ENCODE data around the gene ST6GAL2. TPM values are rescaled to one million over a fixed set of nuclear protein-coding genes. Genes with fewer than 3 reads are reported as not detected.

Gene ST6GAL2
- total RNA-seq, 6 donors from 2014 or later = under 0.01 to 2.9 (median 1.4) TPM

DNA sequence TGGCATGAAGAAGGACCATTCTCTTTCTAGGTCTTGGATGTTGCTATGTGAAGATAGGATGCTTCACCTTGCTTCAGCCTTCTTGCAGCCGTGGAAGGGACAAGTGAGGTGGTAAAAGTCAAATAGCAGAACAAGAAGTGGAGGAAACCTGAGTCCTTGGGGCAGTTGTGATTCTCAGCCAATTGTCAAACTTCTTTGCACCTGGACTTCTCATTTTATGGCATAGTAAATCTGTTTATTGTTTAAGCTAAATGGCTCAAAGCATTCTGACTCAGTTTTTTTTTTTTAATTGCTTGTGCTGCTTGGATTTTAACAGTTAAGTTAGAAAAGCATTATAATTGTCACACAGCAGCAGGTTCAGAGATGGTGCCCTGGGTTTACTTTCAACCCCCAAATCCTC, 33.0 kb upstream of the ST6GAL2 start:
- 45 to 83% methylated on average over 1 of the region's 1 CpG for WGBS, 2 donors
- H3K27me3 ChIP-seq = no peaks in the 10 kb centered on the region
- ATAC-seq (ENCODE audit: low FRiP score in 2 of 2) (no peak), DNase-seq (no peak)
- no peaks in the 10 kb centered on the region for H3K9me3 ChIP-seq
- H3K27ac ChIP-seq = no peak overlapping the region
- TF ChIP-seq POLR2A (IDR thresholded peaks at IDR 0.05) (no peak), POLR2AphosphoS5 (IDR thresholded peaks at IDR 0.05) (no peak), EP300 (IDR thresholded peaks at IDR 0.05) (no peak)
- TF ChIP-seq, protein P1, sequence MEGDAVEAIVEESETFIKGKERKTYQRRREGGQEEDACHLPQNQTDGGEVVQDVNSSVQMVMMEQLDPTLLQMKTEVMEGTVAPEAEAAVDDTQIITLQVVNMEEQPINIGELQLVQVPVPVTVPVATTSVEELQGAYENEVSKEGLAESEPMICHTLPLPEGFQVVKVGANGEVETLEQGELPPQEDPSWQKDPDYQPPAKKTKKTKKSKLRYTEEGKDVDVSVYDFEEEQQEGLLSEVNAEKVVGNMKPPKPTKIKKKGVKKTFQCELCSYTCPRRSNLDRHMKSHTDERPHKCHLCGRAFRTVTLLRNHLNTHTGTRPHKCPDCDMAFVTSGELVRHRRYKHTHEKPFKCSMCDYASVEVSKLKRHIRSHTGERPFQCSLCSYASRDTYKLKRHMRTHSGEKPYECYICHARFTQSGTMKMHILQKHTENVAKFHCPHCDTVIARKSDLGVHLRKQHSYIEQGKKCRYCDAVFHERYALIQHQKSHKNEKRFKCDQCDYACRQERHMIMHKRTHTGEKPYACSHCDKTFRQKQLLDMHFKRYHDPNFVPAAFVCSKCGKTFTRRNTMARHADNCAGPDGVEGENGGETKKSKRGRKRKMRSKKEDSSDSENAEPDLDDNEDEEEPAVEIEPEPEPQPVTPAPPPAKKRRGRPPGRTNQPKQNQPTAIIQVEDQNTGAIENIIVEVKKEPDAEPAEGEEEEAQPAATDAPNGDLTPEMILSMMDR (IDR thresholded peaks at IDR 0.05) = no peak
- H3K4me1 ChIP-seq = no peaks in the 10 kb centered on the region
- H3K36me3 ChIP-seq = no peaks in the 10 kb centered on the region
- H3K4me3 ChIP-seq = no peak overlapping the region

DNA sequence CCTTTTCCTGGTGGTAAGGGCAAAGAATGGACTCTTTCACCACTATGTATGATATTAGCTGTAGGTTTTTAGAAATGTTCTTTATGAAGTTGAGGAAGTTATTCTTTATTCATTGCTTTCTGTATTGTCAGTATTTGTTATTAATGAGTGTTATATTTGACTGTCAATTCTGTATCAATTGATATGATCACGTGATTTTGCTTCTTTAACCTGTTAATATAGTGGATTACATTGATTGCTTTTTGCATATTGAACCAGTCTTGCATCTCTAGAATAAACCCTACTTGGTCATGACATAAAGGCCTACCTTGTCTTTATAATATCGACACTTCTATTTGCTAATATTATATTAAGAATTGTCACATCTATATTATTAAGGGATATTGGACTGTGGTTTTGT, 18.3 kb upstream of the ST6GAL2 start:
- Histone ChIP-seq H3K36me3 (no peaks in the 10 kb centered on the region), H3K27ac (no peak overlapping the region), H3K4me1 (no peaks in the 10 kb centered on the region), H3K27me3 (no peaks in the 10 kb centered on the region), H3K4me3 (no peak overlapping the region), H3K9me3 (peaks cover 0 to 3% (median 0%) of the 10 kb centered on the region in 4 donors)
- DNase-seq (no peak), ATAC-seq (ENCODE audit: low FRiP score in 2 of 2) (no peak)
- 86 to 92% methylated on average over 2 of the region's 2 CpGs for WGBS, 2 donors
- TF ChIP-seq POLR2AphosphoS5 (IDR thresholded peaks at IDR 0.05) = no peak
- TF ChIP-seq EP300 (IDR thresholded peaks at IDR 0.05) = no peak
- TF ChIP-seq, protein P1 (IDR thresholded peaks at IDR 0.05) = no peak
- no peak for TF ChIP-seq POLR2A (IDR thresholded peaks at IDR 0.05)

DNA sequence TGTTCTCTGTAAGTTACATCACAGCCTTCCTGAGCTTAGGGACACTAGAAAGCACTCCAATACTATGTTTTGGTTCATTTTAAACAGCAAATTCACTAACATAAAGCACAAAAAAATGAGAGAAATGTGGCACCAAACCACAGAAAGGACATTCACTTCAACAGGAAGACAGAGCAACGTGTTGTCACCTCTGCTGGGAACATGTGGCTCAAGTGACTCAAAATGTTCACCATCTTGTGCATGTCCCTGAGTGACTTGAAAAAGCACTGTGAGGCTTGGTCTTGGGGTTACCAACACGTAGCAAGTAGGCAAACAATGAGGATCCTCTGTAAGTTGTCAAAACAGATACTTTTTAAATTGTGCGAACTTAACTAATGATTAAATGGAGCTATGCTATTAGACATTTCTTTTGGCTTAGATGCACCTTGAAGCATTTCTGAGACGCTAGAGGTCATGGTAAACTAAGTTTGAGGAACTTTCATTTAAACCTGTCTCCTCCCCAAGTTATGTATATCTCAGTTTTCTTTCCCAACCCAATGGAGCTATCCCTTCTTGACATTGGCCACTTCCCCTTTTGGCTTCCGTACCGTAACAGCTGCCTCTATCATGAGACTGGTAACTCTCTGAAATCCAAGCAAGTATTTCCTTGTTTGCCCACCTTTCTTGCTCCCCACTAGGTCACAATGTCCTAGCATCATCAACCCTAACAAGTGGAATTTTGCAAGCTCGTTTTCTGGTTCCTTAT, 14.0 kb upstream of the ST6GAL2 start:
- no peaks in the 10 kb centered on the region for H3K27me3 ChIP-seq
- no peaks in the 10 kb centered on the region for H3K36me3 ChIP-seq
- 64 to 77% methylated on average over 7 of the region's 7 CpGs for WGBS, 2 donors
- no peak overlapping the region for H3K27ac ChIP-seq
- TF ChIP-seq EP300 (IDR thresholded peaks at IDR 0.05) (no peak), POLR2AphosphoS5 (IDR thresholded peaks at IDR 0.05) (no peak), POLR2A (IDR thresholded peaks at IDR 0.05) (no peak)
- TF ChIP-seq, protein P1 (IDR thresholded peaks at IDR 0.05) = no peak
- H3K9me3 ChIP-seq = peaks cover 0 to 3% (median 0%) of the 10 kb centered on the region in 4 donors
- H3K4me1 ChIP-seq = no peaks in the 10 kb centered on the region
- no peak overlapping the region for H3K4me3 ChIP-seq
- DNase-seq (no peak), ATAC-seq (ENCODE audit: low FRiP score in 2 of 2) (no peak)

DNA sequence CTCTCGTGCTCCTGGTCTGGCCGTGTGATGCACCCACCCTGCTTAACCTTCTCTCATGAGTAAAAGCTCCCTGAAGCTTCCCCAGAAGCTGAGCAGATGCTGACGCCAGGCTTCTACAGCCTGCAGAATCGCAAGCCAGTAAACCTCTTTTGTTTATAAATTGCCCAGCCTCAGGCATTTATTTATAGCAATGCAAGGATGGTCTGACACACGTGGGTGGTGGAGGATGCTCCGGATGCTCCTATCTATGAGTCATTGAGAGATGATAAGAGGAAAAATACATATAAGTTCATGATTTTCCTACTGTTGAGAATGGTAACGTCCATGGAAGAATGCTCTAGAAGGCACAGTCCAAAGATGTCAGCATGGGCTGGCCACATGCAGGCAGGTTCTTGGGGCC, 8.6 kb upstream of the ST6GAL2 start:
- Histone ChIP-seq H3K9me3 (no peaks in the 10 kb centered on the region), H3K36me3 (no peaks in the 10 kb centered on the region), H3K4me3 (no peak overlapping the region), H3K27ac (no peak overlapping the region), H3K4me1 (no peaks in the 10 kb centered on the region), H3K27me3 (no peaks in the 10 kb centered on the region)
- TF ChIP-seq POLR2AphosphoS5 (IDR thresholded peaks at IDR 0.05) (no peak), EP300 (IDR thresholded peaks at IDR 0.05) (no peak)
- WGBS, 2 donors = 89 to 94% methylated on average over 7 of the region's 7 CpGs
- DNase-seq (no peak), ATAC-seq (ENCODE audit: low FRiP score in 2 of 2) (no peak)

DNA sequence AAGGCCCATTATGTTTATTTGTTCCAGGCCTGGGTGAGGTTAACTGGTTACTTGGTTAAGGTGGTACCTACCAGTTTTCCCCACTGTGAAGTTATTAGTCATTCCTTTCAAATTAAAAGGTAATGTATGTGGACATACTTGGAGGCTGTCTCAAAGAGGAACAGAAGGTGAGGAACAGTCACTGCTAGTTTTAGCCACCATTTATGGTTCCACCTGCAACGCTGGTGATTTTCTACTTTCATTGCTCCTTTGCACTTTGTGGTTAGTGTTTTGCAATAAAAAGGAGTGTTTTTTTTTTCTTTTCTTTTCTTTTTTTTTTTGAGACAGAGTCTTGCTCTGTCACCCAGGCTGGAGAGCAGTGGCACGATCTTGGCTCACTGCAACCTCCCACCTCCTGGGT, 6.1 kb upstream of the ST6GAL2 start:
- no peaks in the 10 kb centered on the region for H3K36me3 ChIP-seq
- DNase-seq (no peak), ATAC-seq (ENCODE audit: low FRiP score in 2 of 2) (no peak)
- 55 to 62% methylated on average over 2 of the region's 2 CpGs for WGBS, 2 donors
- H3K9me3 ChIP-seq = no peaks in the 10 kb centered on the region
- TF ChIP-seq POLR2AphosphoS5 (IDR thresholded peaks at IDR 0.05) (no peak), POLR2A (IDR thresholded peaks at IDR 0.05) (no peak), EP300 (IDR thresholded peaks at IDR 0.05) (no peak)
- TF ChIP-seq, protein P1 (IDR thresholded peaks at IDR 0.05) = no peak
- peaks cover under 1 to 8% (median 4%) of the 10 kb centered on the region in 4 donors for H3K4me1 ChIP-seq
- H3K27ac ChIP-seq = no peak overlapping the region
- no peak overlapping the region for H3K4me3 ChIP-seq
- peaks cover 0 to 6% (median 3%) of the 10 kb centered on the region in 4 donors for H3K27me3 ChIP-seq
